HL-60 (cell line): ENCODE measurements around the gene ESR2.

Experiments
- DNase-seq, 2 experiments: peaks; one replicate each; pipeline ENCODE4 v3.0.0-alpha.2; 2010 to 2020; ENCODE audit warnings: low read depth in 1 of 2, low spot score in 1 of 2
- H3K27ac ChIP-seq: fragments of 250-450 bp; sonication (Bioruptor Pico); replicated peaks from 2 replicates; pipeline ENCODE4 v1.5.1; 2020; ENCODE audit warnings: mild to moderate bottlenecking, moderate library complexity
- H3K27me3 ChIP-seq: fragments of 250-450 bp; sonication (Bioruptor Pico); 2 replicates; pipeline ENCODE4 v1.5.1; 2021; ENCODE audit warnings: mild to moderate bottlenecking, moderate library complexity; ENCODE audit not compliant: insufficient read depth, poor library complexity, severe bottlenecking
- H3K4me3 ChIP-seq: replicated peaks from 2 replicates; pipeline ENCODE4 v1.5.1; 2011; ENCODE audit warnings: mild to moderate bottlenecking, control low read depth, low read length; ENCODE audit not compliant: insufficient read depth
- GABPA ChIP-seq: IDR thresholded peaks from 2 replicates; pipeline ENCODE4 v1.6.1; 2012; ENCODE audit warnings: low read depth
- POLR2AphosphoS5 ChIP-seq: IDR thresholded peaks from 2 replicates; pipeline ENCODE4 v1.6.1; 2012; ENCODE audit warnings: low read depth
- SPI1 ChIP-seq: IDR thresholded peaks from 2 replicates; pipeline ENCODE4 v1.6.1; 2012; ENCODE audit warnings: low read depth, mild to moderate bottlenecking, borderline replicate concordance
- TF ChIP-seq, protein P1 (sequence below): IDR thresholded peaks from 2 replicates; pipeline ENCODE4 v1.6.1; 2012; ENCODE audit warnings: low read depth; ENCODE audit not compliant: insufficient replicate concordance
- TF ChIP-seq, protein P2 (sequence below): IDR thresholded peaks from one replicate; pipeline ENCODE4 v1.5.1; 2011; ENCODE audit warnings: low read length, control low read depth, inconsistent platforms; ENCODE audit not compliant: insufficient read depth

The ESR2 gene

DNA sequence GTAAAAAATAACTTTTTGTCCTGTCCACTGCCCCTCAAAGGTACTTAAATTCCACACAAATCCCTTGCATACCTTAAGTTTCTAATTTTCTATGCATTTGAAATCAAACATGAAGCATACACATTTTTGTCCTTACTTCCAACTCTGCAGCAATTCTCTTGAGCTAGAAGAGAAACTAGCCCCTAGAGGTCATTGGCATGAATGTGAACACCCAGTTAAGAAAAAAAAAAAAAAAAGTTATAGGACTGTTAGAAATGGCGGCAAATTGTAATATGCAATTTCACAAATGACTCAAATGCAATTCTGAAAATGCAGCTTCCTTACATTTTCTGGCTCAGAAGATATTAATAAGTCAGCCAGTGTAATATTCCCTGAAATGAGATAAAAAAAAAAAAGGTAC lies 4.6 kb upstream of the ESR2 start:
- H3K27ac ChIP-seq: no peak overlapping the region
- no peak for DNase-seq
- TF ChIP-seq GABPA: no peak
- no peak for TF ChIP-seq SPI1
- TF ChIP-seq POLR2AphosphoS5: no peak
- TF ChIP-seq, protein P1, sequence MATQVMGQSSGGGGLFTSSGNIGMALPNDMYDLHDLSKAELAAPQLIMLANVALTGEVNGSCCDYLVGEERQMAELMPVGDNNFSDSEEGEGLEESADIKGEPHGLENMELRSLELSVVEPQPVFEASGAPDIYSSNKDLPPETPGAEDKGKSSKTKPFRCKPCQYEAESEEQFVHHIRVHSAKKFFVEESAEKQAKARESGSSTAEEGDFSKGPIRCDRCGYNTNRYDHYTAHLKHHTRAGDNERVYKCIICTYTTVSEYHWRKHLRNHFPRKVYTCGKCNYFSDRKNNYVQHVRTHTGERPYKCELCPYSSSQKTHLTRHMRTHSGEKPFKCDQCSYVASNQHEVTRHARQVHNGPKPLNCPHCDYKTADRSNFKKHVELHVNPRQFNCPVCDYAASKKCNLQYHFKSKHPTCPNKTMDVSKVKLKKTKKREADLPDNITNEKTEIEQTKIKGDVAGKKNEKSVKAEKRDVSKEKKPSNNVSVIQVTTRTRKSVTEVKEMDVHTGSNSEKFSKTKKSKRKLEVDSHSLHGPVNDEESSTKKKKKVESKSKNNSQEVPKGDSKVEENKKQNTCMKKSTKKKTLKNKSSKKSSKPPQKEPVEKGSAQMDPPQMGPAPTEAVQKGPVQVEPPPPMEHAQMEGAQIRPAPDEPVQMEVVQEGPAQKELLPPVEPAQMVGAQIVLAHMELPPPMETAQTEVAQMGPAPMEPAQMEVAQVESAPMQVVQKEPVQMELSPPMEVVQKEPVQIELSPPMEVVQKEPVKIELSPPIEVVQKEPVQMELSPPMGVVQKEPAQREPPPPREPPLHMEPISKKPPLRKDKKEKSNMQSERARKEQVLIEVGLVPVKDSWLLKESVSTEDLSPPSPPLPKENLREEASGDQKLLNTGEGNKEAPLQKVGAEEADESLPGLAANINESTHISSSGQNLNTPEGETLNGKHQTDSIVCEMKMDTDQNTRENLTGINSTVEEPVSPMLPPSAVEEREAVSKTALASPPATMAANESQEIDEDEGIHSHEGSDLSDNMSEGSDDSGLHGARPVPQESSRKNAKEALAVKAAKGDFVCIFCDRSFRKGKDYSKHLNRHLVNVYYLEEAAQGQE: no peak
- TF ChIP-seq, protein P2, sequence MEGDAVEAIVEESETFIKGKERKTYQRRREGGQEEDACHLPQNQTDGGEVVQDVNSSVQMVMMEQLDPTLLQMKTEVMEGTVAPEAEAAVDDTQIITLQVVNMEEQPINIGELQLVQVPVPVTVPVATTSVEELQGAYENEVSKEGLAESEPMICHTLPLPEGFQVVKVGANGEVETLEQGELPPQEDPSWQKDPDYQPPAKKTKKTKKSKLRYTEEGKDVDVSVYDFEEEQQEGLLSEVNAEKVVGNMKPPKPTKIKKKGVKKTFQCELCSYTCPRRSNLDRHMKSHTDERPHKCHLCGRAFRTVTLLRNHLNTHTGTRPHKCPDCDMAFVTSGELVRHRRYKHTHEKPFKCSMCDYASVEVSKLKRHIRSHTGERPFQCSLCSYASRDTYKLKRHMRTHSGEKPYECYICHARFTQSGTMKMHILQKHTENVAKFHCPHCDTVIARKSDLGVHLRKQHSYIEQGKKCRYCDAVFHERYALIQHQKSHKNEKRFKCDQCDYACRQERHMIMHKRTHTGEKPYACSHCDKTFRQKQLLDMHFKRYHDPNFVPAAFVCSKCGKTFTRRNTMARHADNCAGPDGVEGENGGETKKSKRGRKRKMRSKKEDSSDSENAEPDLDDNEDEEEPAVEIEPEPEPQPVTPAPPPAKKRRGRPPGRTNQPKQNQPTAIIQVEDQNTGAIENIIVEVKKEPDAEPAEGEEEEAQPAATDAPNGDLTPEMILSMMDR: no peak

DNA sequence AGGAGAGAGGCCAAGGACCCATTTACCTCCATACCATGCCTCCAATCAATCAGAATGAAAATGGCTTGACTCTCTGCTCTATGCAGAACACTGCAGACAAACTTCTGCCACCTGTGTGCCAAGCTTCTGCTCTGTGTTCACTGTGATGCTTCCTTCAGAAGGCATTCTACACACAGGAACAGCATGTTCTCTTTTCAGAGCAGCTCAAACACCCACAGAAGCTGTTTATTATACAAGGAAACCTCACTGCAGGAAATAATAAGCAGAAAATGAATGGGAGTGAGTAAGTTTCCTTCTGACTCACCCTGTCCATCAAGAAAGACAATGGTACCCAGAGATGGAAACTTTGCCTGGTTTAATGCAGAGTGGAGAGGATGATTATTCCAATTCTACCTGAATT lies 2.4 kb upstream of the ESR2 start:
- TF ChIP-seq, protein P1: no peak
- TF ChIP-seq, protein P2: no peak
- TF ChIP-seq SPI1 (no peak), POLR2AphosphoS5 (no peak)
- no peak for DNase-seq
- Histone ChIP-seq H3K27me3 (peaks cover 8% of the 10 kb centered on the region), H3K4me3 (no peak overlapping the region), H3K27ac (no peak overlapping the region)

More for the DNA sequence above, 4.6 kb upstream of the ESR2 start:
- Histone ChIP-seq H3K27me3 (peaks cover 5% of the 10 kb centered on the region), H3K4me3 (no peak overlapping the region)

DNA sequence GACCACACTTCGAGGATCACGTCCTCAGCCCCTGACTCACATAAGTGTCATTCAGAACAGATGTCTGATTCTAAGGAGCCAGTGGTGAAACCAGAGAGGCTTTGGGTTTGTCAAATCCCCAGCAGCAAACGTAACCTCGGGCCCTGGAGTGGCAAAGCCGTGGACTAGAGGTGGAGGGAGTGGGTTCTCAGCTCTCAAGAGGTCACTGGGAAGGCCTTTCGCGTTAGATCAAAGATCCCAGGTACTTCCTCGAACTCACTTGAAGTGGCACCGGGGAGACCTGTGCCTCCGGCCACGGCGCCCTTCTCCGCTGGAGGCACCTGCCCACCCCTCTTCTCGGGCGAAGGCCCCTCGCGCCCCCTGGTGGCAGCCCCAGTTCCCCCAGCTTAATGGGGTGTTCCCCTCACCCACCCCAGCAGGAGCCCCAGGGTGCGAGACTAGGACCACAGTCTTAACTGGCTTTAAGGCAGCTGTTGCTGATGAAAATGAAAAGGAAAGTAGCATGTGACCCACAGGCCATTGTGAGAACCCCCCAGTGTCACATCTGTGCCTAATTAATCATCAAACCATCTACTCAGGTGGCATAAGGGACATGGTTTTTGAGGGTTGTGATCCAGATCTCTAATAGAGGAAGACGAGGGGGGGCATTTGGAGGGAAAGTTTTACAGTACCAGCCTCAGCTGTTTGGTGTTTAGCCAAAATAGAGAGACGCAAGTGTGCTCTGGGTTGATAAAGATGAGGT lies 672 bp upstream of the ESR2 start:
- Histone ChIP-seq H3K4me3 (no peak overlapping the region), H3K27me3 (peaks cover 8% of the 10 kb centered on the region), H3K27ac (no peak overlapping the region)
- TF ChIP-seq, protein P1: no peak
- TF ChIP-seq, protein P2: peak; percentile 38
- peak; percentile 2 to 29 for DNase-seq
